HUES64 (cell line): Measurements from ENCODE around the gene GDAP2. TPM values are rescaled to one million over a fixed set of nuclear protein-coding genes. Genes with fewer than 3 reads are reported as not detected.
A peak's percentile ranks its signal among the peaks of the same experiment; 100 is the strongest.

Experiments
- H3K27ac ChIP-seq: 2 replicates; pipeline ENCODE4 v1.7.0; 2013; ENCODE audit warnings: low read depth, low read length, inconsistent platforms
- H3K27me3 ChIP-seq: 2 replicates; pipeline ENCODE4 v1.6.1; 2013; ENCODE audit warnings: mild to moderate bottlenecking, low read length; ENCODE audit not compliant: insufficient read depth
- H3K36me3 ChIP-seq: 2 replicates; pipeline ENCODE4 v1.6.1; 2013; ENCODE audit warnings: mild to moderate bottlenecking, low read length; ENCODE audit not compliant: insufficient read depth
- H3K4me1 ChIP-seq: 2 replicates; pipeline ENCODE4 v1.6.1; 2013; ENCODE audit warnings: mild to moderate bottlenecking, low read length, moderate library complexity; ENCODE audit not compliant: insufficient read depth
- H3K4me3 ChIP-seq: 2 replicates; pipeline ENCODE4 v1.5.1; 2013; ENCODE audit warnings: mild to moderate bottlenecking, low read length, moderate library complexity
- H3K9ac ChIP-seq: 2 replicates; pipeline ENCODE4 v1.6.1; 2013; ENCODE audit warnings: mild to moderate bottlenecking, low read depth, low read length
- H3K9me3 ChIP-seq: 2 replicates; pipeline ENCODE4 v1.6.1; 2013; ENCODE audit warnings: low read depth, low read length; ENCODE audit not compliant: insufficient read depth
- WGBS: fragments of 150-250, 120-280 bp; methylation state at CpG from one replicate; pipeline ENCODE4 v1.1.7; 2013; ENCODE audit warnings: missing lambda C conversion rate; 5-methylcytosine and 5-hydroxymethylcytosine counted together
- polyA plus RNA-seq, 2 experiments: library from polyadenylated mRNA; stranded (reverse); fragments of 50-300 nt; gene quantifications; one replicate each; pipeline ENCODE4 v1.2.3, GENCODE V29; 2013

Gene GDAP2
- polyA plus RNA-seq (2013, experiment 1 of 2), result 13.2 TPM
- 14.2 TPM for polyA plus RNA-seq (2013, experiment 2 of 2)

DNA sequence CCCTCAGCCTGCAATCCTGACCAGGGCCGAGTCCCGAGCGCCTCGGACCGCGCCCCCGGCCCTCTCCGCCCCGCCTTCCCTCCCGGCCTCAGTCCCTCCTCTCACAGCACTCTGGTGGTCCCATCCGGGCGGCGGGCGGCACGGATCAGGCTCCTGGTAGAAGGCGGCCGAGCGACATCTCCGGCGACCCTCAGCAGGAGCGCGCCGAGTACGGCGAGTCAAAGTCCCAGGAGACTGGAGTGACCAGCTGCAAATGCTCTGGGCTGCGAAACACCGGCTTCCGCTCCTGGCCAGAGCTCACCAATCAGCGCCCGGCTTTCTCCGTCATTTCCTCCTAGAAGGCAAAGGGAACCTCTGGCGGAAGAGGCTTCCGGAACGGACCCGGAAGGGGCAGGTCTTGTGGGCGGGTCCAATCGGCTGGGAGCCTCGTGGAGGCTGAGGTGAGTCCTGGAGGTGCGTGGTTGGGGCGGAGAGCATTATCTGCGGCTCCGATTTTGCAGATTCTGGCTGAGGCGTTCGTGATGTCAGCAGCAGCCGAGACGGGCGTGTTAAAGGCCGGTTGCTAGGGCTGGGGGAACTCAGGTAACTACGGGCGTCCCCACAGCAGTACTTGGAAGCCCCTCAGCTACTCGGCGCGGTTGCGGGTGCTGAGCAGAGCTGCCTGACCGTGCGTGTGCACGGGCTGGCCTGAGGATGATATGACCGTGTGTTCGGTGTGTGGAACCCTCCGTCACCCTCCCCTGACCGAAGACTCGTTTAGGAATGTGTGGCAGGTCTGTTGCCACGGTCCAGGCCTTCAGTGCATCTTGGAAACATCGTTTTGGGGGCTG is at the start of gene GDAP2, which contains the start of gene WDR3:
GDAP2 (minus strand) TSS at position 279 of the 830 bp plus-strand sequence. CDS start 9,264 bp downstream, outside the sequence.
WDR3 (plus strand) TSS at position 397 of the 830 bp plus-strand sequence. CDS start 3,581 bp downstream, outside the sequence.
- H3K9me3 ChIP-seq, result no peaks in the 10 kb centered on the region
- H3K4me1 ChIP-seq, result peaks cover 24% of the 10 kb centered on the region
- H3K36me3 ChIP-seq, result peaks cover 20% of the 10 kb centered on the region
- no peaks in the 10 kb centered on the region for H3K27me3 ChIP-seq
- peak within 1 kb of the TSS; percentile 98 for H3K4me3 ChIP-seq
- peak within 1 kb of the TSS; percentile 85 for H3K9ac ChIP-seq
- peak within 1 kb of the TSS; percentile 46; the same call in 1 of the 2 replicates for H3K27ac ChIP-seq
- WGBS, result under 1% methylated on average over 64 of the region's 64 CpGs

GRCh38 chr1:117976381-117976780 is 47.0 kb upstream of the GDAP2 start:
- Histone ChIP-seq H3K4me1 (no peaks in the 10 kb centered on the region), H3K27ac (no peak overlapping the region)
- whole genome bisulfite sequencing, result 97% methylated on average over 3 of the region's 3 CpGs

GRCh38 chr1:117971777-117972176 is 42.4 kb upstream of the GDAP2 start:
- Histone ChIP-seq H3K4me1 (peaks cover 14% of the 10 kb centered on the region), H3K9me3 (no peaks in the 10 kb centered on the region), H3K4me3 (no peak overlapping the region)

More at GRCh38 chr1:117976381-117976780, 47.0 kb upstream of the GDAP2 start:
- no peak overlapping the region for H3K9ac ChIP-seq
- no peaks in the 10 kb centered on the region for H3K36me3 ChIP-seq
- H3K4me3 ChIP-seq, result no peak overlapping the region
- no peaks in the 10 kb centered on the region for H3K27me3 ChIP-seq
- no peaks in the 10 kb centered on the region for H3K9me3 ChIP-seq

DNA sequence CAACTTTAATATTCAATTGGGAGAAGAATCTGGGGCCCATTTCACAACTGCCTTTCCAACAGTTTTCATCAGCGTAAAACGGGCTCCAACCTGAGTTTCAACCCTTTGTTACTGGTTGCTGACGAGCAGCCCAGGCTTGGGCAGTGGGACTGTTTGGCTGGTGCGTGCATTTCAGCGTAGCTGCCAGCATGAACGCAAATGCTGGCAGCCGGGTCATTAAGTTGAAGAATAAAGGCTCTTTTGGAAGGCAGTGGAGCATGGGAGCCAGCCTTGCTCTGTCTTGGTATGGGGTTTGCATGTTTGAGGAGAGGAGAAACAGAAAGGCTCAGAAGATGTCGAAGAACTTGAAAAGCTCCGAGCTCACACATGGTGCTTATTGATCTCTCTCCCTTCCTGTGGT is 40.8 kb upstream of the GDAP2 start:
- 90% methylated on average over 9 of the region's 9 CpGs for WGBS

More at GRCh38 chr1:117971777-117972176, 42.4 kb upstream of the GDAP2 start:
- no peaks in the 10 kb centered on the region for H3K27me3 ChIP-seq
- H3K27ac ChIP-seq, result no peak overlapping the region
- H3K36me3 ChIP-seq, result no peaks in the 10 kb centered on the region
- no peak overlapping the region for H3K9ac ChIP-seq

GRCh38 chr1:117967881-117968280 is 38.5 kb upstream of the GDAP2 start:
- peaks cover 5% of the 10 kb centered on the region for H3K36me3 ChIP-seq
- 0 out of 2 replicates have a peak overlapping the region, but pooled peaks have one; percentile 28 for H3K27ac ChIP-seq
- WGBS, result no CpG with 5 or more reads among the region's 1 CpG
- H3K4me1 ChIP-seq, result peaks cover 14% of the 10 kb centered on the region
- H3K9ac ChIP-seq, result no peak overlapping the region; the same call in 1 of the 2 replicates
- no peaks in the 10 kb centered on the region for H3K9me3 ChIP-seq
- no peaks in the 10 kb centered on the region for H3K27me3 ChIP-seq
- no peak overlapping the region for H3K4me3 ChIP-seq

More for the DNA sequence above, 40.8 kb upstream of the GDAP2 start:
- Histone ChIP-seq H3K9me3 (no peaks in the 10 kb centered on the region), H3K9ac (no peak overlapping the region), H3K27me3 (no peaks in the 10 kb centered on the region), H3K4me3 (no peak overlapping the region), H3K4me1 (peaks cover 14% of the 10 kb centered on the region), H3K27ac (no peak overlapping the region), H3K36me3 (no peaks in the 10 kb centered on the region)

DNA sequence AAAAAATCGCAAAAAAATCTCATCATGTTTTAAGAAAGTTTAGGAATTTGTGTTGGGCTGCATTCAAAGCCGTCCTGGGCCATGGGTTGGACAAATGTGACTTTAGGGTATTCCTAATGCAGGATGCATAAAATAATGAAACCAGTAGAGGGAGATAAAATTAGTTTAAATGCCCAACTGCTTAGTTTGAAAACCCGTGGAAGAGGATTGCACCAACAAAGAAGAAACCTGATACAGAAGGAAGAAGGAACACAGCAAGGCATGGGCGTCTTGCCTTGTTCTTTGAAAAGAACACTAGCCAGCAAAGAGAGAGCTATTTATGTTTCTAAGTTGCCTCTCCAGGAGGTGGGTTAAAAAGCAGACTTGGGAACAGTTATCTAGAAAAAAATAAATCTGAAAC is 38.1 kb upstream of the GDAP2 start:
- WGBS, result 65% methylated on average over 4 of the region's 4 CpGs
- Histone ChIP-seq H3K9ac (no peak overlapping the region; the same call in 1 of the 2 replicates), H3K27ac (0 out of 2 replicates have a peak overlapping the region, but pooled peaks have one; percentile 28)

DNA sequence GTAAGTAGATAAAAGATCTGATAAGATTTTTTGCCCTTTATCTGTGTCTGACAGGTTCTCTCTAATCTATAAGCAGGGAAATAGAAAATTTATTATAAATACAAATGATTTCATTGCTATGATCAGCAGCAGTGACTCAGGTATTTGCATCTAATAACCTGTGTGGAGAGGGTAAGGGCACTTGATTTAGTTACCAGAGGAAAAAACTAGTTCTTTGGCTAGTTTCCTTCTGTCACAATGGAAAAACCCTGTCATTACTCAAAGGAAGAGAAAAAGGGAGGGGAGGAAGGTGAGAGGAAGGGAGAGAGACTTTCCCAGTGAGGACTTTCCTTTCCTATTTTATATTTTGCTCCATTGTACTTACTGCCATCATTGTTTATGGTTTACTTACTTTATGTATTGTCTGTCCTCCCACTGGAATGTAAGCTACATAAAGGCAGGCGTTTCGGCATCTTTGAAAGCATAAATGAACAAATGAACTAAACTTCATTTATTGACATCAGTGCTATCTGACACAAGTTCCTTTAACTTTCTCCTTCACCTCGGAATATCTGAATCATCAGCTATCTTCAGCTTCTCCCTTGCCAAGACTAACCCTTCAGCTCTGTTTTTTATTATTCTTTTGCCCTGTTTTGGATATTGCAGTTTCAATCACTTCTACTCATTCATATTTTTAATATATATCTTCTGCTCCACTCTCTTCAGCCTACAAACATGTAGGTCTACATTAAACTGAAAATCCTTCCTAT is 35.0 kb upstream of the GDAP2 start:
- Histone ChIP-seq H3K4me1 (peaks cover 14% of the 10 kb centered on the region), H3K9ac (no peak overlapping the region), H3K36me3 (peaks cover 38% of the 10 kb centered on the region), H3K27me3 (no peaks in the 10 kb centered on the region), H3K27ac (no peak overlapping the region), H3K4me3 (no peak overlapping the region), H3K9me3 (no peaks in the 10 kb centered on the region)
- WGBS, result 95% methylated on average over 3 of the region's 3 CpGs

More for the DNA sequence above, 38.1 kb upstream of the GDAP2 start:
- Histone ChIP-seq H3K4me3 (no peak overlapping the region), H3K27me3 (no peaks in the 10 kb centered on the region), H3K4me1 (peaks cover 14% of the 10 kb centered on the region), H3K36me3 (peaks cover 9% of the 10 kb centered on the region), H3K9me3 (no peaks in the 10 kb centered on the region)

- no peak overlapping the region for H3K27ac ChIP-seq
- peaks cover 87% of the 10 kb centered on the region for H3K36me3 ChIP-seq
- no peaks in the 10 kb centered on the region for H3K9me3 ChIP-seq
- WGBS, result 94% methylated on average over 3 of the region's 3 CpGs
- no peak overlapping the region for H3K9ac ChIP-seq
- H3K4me1 ChIP-seq, result no peaks in the 10 kb centered on the region
- no peak overlapping the region for H3K4me3 ChIP-seq
- no peaks in the 10 kb centered on the region for H3K27me3 ChIP-seq
Measured at GRCh38 chr1:117959364-117959763, 29.9 kb upstream of the GDAP2 start.

DNA sequence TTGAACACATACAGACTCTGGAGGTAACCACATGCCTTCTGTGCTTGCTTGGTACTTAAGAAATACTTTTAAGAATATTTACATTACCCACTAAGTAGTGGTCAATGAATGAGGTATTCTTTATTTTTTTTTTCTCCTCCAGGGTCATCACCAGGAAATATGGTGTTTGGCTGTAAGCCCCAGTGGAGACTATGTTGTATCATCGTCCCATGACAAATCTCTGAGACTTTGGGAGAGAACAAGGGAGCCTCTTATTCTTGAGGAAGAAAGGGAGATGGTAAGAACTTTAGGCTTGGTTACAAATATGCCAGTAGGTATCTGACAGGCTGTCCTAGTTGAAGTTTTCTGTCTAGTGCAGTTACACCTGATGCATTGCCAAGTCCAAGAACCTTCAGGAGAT is 23.0 kb upstream of the GDAP2 start:
- Histone ChIP-seq H3K27ac (no peak overlapping the region), H3K4me3 (no peak overlapping the region), H3K9ac (no peak overlapping the region), H3K4me1 (no peaks in the 10 kb centered on the region), H3K36me3 (peaks cover 100% of the 10 kb centered on the region), H3K27me3 (no peaks in the 10 kb centered on the region), H3K9me3 (no peaks in the 10 kb centered on the region)
- WGBS, result 97% methylated on average over 1 of the region's 1 CpG

DNA sequence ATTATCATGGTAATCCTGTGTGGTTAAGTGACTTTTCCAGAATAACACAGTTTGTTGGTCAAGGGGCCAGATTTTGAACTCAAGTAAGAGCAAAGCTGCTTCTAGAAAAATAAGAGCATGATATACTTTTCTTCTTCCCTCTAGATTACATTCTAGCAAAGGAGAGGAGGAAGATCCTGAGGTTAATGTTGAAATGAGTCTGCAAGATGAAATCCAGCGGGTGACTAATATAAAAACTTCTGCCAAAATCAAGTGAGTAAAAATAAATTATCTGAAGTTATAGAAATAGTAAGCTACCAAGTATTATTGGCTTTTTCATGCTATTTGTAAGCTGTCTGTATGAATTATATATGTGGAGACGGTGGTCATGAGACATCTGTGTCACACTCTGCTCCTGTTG is 12.9 kb upstream of the GDAP2 start:
- Histone ChIP-seq H3K27ac (no peak overlapping the region), H3K4me3 (no peak overlapping the region), H3K9me3 (no peaks in the 10 kb centered on the region), H3K36me3 (peaks cover 98% of the 10 kb centered on the region), H3K4me1 (no peaks in the 10 kb centered on the region), H3K27me3 (no peaks in the 10 kb centered on the region), H3K9ac (no peak overlapping the region)
- 100% methylated on average over 1 of the region's 2 CpGs for WGBS

DNA sequence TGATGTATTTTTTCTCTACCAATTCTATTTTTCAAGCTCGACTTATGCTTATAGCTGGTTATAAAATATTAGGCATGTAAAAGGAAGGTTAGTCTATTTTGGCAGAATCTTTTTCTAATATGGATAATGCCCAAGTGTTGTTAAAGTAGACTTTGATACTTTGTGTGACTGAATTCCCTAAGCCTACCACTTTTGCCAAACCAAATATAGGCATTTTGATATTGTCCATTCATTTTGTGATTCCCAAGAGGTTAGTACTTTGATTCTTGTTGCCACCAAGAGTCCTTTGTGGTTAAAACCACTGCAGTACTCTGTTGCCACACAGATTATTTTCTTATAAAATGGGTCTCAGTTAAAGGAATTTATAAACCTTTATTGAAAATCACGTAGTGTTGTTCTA is 4.3 kb upstream of the GDAP2 start:
- no peaks in the 10 kb centered on the region for H3K27me3 ChIP-seq
- no peak overlapping the region for H3K27ac ChIP-seq
- H3K4me3 ChIP-seq, result no peak overlapping the region
- H3K9ac ChIP-seq, result no peak overlapping the region
- WGBS, result 93% methylated on average over 2 of the region's 2 CpGs
- 0 out of 2 replicates have a peak, but pooled peaks cover 6% of the 10 kb centered on the region for H3K4me1 ChIP-seq
- H3K36me3 ChIP-seq, result peaks cover 62% of the 10 kb centered on the region
- H3K9me3 ChIP-seq, result no peaks in the 10 kb centered on the region
